Sigmoid colon (tissue), 7 donors: ENCODE data around the gene BCAN. TPM values are rescaled to one million over a fixed set of nuclear protein-coding genes. Genes with fewer than 3 reads are reported as not detected.

Experiments
- DNase-seq: peaks from one replicate; pipeline ENCODE4 v3.0.0-alpha.2; 2019
- H3K27ac ChIP-seq, 4 donors: fragments of 200-600 bp; sonication (generic); one replicate each; pipeline ENCODE4 v1.5.1; 2016 to 2019; ENCODE audit warnings: mild to moderate bottlenecking in 1 of 4
- H3K27me3 ChIP-seq, 3 donors: fragments of 200-600 bp; sonication (generic); one replicate each; pipeline ENCODE4 v1.5.1; 2019; ENCODE audit warnings: mild to moderate bottlenecking in 1 of 3
- H3K36me3 ChIP-seq, 4 donors: fragments of 200-600 bp; sonication (generic); one replicate each; pipeline ENCODE4 v1.5.1; 2016 to 2019
- H3K4me1 ChIP-seq, 4 donors: fragments of 200-600 bp; sonication (generic); one replicate each; pipeline ENCODE4 v1.5.1; 2017 to 2019
- H3K4me3 ChIP-seq, 4 donors: fragments of 200-600 bp; sonication (generic); one replicate each; pipeline ENCODE4 v1.5.1; 2017 to 2019; ENCODE audit warnings: mild to moderate bottlenecking in 2 of 4, moderate library complexity in 1 of 4
- H3K9me3 ChIP-seq, 4 donors: fragments of 200-600 bp in 3 of 4; sonication (generic) in 3 of 4; one replicate each; pipeline versions ENCODE4 v1.5.1 to v1.6.1; 2013 to 2019
- CTCF ChIP-seq, 4 experiments: fragments of 450-650 bp in 3 of 4; fragments of 200-600 bp in 1 of 4; IDR thresholded peaks; one replicate each; pipeline ENCODE4 v1.5.1; 2016 to 2019; ENCODE audit warnings: antibody characterized with exemption in 4 of 4, mild to moderate bottlenecking in 3 of 4, moderate library complexity in 2 of 4
- EP300 ChIP-seq, 4 donors: sonication (generic); formaldehyde crosslinking; IDR thresholded peaks; one replicate each; pipeline ENCODE4 v1.6.1; 2017; ENCODE audit warnings: antibody characterized with exemption in 4 of 4
- POLR2A ChIP-seq, 2 donors: fragments of 450-650 bp; IDR thresholded peaks; one replicate each; pipeline ENCODE4 v1.6.1; 2016; ENCODE audit warnings: antibody characterized with exemption in 2 of 2, mild to moderate bottlenecking in 2 of 2, moderate library complexity in 2 of 2
- POLR2AphosphoS5 ChIP-seq, 4 donors: sonication (generic); formaldehyde crosslinking; IDR thresholded peaks; one replicate each; pipeline ENCODE4 v1.6.1; 2017; ENCODE audit warnings: antibody characterized with exemption in 4 of 4
- WGBS, 2 donors: extraction: QIAGEN DNeasy Blood & Tissue Kit; methylation state at CpG; one replicate each; pipeline ENCODE4 v1.1.7; 2013; 5-methylcytosine and 5-hydroxymethylcytosine counted together
- intact Hi-C: fragments of 100-400 bp; cut with DNase I; formaldehyde crosslinking; loops from one replicate; pipeline ENCODE4 v1.15.1; 2023
- polyA plus RNA-seq, 3 donors: library from polyadenylated mRNA; stranded (reverse); fragments of 200-250 nt; gene quantifications; one replicate each; pipeline ENCODE4 v1.2.3, GENCODE V29; 2013
- total RNA-seq, 4 donors: library from RNA; depleted of rRNA; stranded (reverse); fragments of >200 nt; gene quantifications; one replicate each; pipeline ENCODE4 v1.1.0, GENCODE V29; 2016
- donor health status: healthy with polysubstance abuse.
- donor health status: Bipolar disorder and iron deficiency.
- donor health status: healthy.

Gene BCAN
- total and polyA plus RNA-seq, 7 donors = 0.12 to 2.9 (median 2.1) TPM; not detected in 3

DNA sequence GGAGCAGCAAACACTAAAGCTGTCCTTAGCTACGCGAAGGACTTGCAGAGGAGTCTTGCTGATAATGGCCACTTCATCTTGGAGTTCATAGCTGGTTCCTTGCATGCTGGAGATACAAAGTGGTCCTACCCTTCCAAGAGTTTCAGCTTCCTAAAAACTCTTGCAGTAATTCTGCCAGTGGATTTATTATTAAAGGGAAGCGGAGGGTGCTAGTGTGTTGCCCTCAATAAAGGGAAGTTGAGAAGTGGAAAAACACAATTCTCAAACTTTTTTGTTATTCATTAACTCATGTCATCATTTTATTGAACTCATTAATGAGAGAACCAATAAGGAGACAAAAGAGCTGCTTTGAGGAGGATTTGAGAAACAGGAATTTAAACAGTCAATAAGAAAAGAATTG lies 29.3 kb upstream of the BCAN start:
- Histone ChIP-seq H3K36me3 (no peaks in the 10 kb centered on the region), H3K27me3 (no peaks in the 10 kb centered on the region), H3K4me3 (no peak overlapping the region), H3K4me1 (peaks cover 0 to 33% (median 29%) of the 10 kb centered on the region in 4 donors), H3K9me3 (no peaks in the 10 kb centered on the region), H3K27ac (no peak overlapping the region)
- intact Hi-C loops = no loop called here
- no peak for DNase-seq
- no peak for TF ChIP-seq CTCF (IDR thresholded peaks at IDR 0.05)
- no peak for TF ChIP-seq POLR2AphosphoS5 (IDR thresholded peaks at IDR 0.05)
- no peak for TF ChIP-seq EP300 (IDR thresholded peaks at IDR 0.05)
- no peak for TF ChIP-seq POLR2A (IDR thresholded peaks at IDR 0.05)
- WGBS, 2 donors = 37 to 51% methylated on average over 3 of the region's 3 CpGs

- H3K4me1 ChIP-seq = peaks cover 0 to 28% (median 22%) of the 10 kb centered on the region in 4 donors
- H3K27me3 ChIP-seq = peaks cover 0 to 9% (median 4%) of the 10 kb centered on the region in 3 donors
- 38 to 53% methylated on average over 4 of the region's 4 CpGs for WGBS, 2 donors
- intact Hi-C loops = no loop called here
- no peaks in the 10 kb centered on the region for H3K9me3 ChIP-seq
- no peaks in the 10 kb centered on the region for H3K36me3 ChIP-seq
- TF ChIP-seq CTCF (IDR thresholded peaks at IDR 0.05) (no peak), POLR2AphosphoS5 (IDR thresholded peaks at IDR 0.05) (no peak), EP300 (IDR thresholded peaks at IDR 0.05) (no peak), POLR2A (IDR thresholded peaks at IDR 0.05) (no peak)
- H3K27ac ChIP-seq = peak overlapping the region; percentile 73 to 77 (median 76)
- no peak for DNase-seq
- no peak overlapping the region for H3K4me3 ChIP-seq
These were observed 26.0 kb upstream of the BCAN start for GRCh38 chr1:156615946-156616345.

DNA sequence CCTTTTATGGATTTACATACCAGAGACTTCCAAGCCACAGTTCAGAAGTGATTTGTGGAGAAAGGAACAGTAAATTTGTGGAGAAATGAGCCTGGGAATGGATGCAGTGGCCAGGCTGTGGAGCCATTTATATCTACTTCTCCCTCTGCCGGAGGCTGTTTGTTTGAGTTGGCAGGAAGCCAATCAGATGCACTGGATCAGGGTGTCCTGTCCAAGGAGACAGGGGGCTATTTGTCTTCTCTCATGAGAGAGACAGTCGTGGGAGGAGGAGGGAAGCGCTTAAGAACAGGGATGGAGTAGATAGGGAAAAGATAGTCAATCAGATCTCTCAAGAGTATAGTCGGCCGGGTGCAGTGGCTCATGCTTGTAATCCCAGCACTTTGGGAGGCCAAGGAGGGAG lies 25.5 kb upstream of the BCAN start:
- H3K27ac ChIP-seq = peak overlapping the region; percentile 73 to 77 (median 76)
- H3K9me3 ChIP-seq = no peaks in the 10 kb centered on the region
- peaks cover 0 to 28% (median 22%) of the 10 kb centered on the region in 4 donors for H3K4me1 ChIP-seq
- no peaks in the 10 kb centered on the region for H3K36me3 ChIP-seq
- TF ChIP-seq CTCF (IDR thresholded peaks at IDR 0.05) (peak in 1 of 4 experiments; percentile 13), POLR2AphosphoS5 (IDR thresholded peaks at IDR 0.05) (peak; percentile 46 to 76 (median 72)), POLR2A (IDR thresholded peaks at IDR 0.05) (no peak), EP300 (IDR thresholded peaks at IDR 0.05) (peak in 3 of 4 donors; percentile 43 to 61 (median 47))
- H3K4me3 ChIP-seq = no peak overlapping the region
- 7 to 17% methylated on average over 5 of the region's 5 CpGs for WGBS, 2 donors
- peaks cover 0 to 14% (median 4%) of the 10 kb centered on the region in 3 donors for H3K27me3 ChIP-seq
- intact Hi-C loops = no loop called here
- peak; percentile 85 for DNase-seq

DNA sequence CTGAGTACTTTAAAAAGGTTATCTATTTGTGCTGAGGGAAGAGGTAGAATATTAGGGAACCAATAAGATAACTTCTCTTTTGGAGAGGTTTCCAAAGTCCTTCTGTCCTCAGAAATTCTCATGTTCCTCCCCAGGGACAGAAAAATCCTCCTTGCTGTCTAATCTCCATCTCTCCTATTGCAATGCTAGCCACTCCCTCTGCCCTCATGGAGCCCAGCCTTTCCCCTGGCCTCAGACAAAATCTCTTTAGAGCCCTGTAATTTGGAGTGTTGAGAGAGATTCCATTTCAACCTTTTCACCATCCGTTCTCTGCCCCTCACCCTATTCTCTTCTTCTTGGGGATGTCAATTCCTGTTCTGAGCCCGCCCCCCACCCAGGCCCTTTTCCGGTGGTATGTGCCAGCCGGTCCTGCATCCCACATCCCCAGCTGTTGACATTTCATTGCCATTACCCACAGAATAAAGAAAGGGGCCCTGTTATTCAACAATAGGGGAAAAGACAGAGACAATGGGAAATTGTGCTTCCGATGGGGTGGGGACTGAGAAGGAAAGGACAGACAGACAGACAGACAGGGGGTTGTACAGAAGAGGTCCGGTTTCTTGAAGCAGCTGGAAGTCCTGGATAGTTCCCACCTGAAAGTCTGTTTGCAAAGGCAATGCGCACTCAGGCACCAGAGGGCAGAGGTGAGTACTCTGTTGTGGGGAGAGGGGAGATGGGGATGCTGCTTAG lies 22.9 kb upstream of the BCAN start, which contains the start of gene HAPLN2:
TSS of gene HAPLN2 (plus strand) at position 563 of the 729 bp plus-strand sequence. CDS start 4,076 bp downstream, outside the sequence.
- TF ChIP-seq CTCF (IDR thresholded peaks at IDR 0.05) (no peak), EP300 (IDR thresholded peaks at IDR 0.05) (no peak), POLR2A (IDR thresholded peaks at IDR 0.05) (no peak), POLR2AphosphoS5 (IDR thresholded peaks at IDR 0.05) (no peak)
- Histone ChIP-seq H3K4me3 (no peak within 1 kb of the TSS), H3K4me1 (peaks cover 0 to 33% (median 27%) of the 10 kb centered on the region in 4 donors), H3K9me3 (no peaks in the 10 kb centered on the region), H3K27me3 (peaks cover 10 to 36% (median 13%) of the 10 kb centered on the region in 3 donors), H3K36me3 (no peaks in the 10 kb centered on the region), H3K27ac (no peak within 1 kb of the TSS)
- no peak for DNase-seq
- intact Hi-C loops = no loop called here
- 4 to 7% methylated on average over 7 of the region's 7 CpGs for WGBS, 2 donors
